H9 (cell line): ENCODE measurements around the gene ZNF2. TPM values are rescaled to one million over a fixed set of nuclear protein-coding genes. Genes with fewer than 3 reads are reported as not detected.
A peak's percentile ranks its signal among the peaks of the same experiment; 100 is the strongest.

Experiments
- DNase-seq: peaks from one replicate; pipeline ENCODE4 v3.0.0-alpha.2; 2017
- H2AFZ ChIP-seq: one replicate; pipeline ENCODE4 v1.6.1; 2013; ENCODE audit warnings: mild to moderate bottlenecking, low read length, control low read depth, moderate library complexity
- H2AK5ac ChIP-seq: 2 replicates; pipeline ENCODE4 v1.6.1; 2013; ENCODE audit warnings: low read length, control low read depth, mixed read lengths; ENCODE audit not compliant: insufficient read length
- H2BK120ac ChIP-seq: one replicate; pipeline ENCODE4 v1.6.1; 2013; ENCODE audit warnings: low read depth, mild to moderate bottlenecking, low read length, control low read depth, inconsistent platforms; ENCODE audit not compliant: poor library complexity, severe bottlenecking
- H2BK12ac ChIP-seq: 2 replicates; pipeline ENCODE4 v1.6.1; 2013; ENCODE audit warnings: low read length, control low read depth, mixed read lengths, low read depth; ENCODE audit not compliant: insufficient read length
- H2BK15ac ChIP-seq: 2 replicates; pipeline ENCODE4 v1.6.1; 2013; ENCODE audit warnings: low read depth, low read length, control low read depth
- H2BK20ac ChIP-seq: one replicate; pipeline ENCODE4 v1.6.1; 2013; ENCODE audit warnings: low read depth, mild to moderate bottlenecking, low read length, control low read depth, inconsistent platforms; ENCODE audit not compliant: poor library complexity, severe bottlenecking
- H2BK5ac ChIP-seq: 2 replicates; pipeline ENCODE4 v1.6.1; 2013; ENCODE audit warnings: low read length, control low read depth, mixed read lengths; ENCODE audit not compliant: insufficient read length
- H3K14ac ChIP-seq: 2 replicates; pipeline ENCODE4 v1.6.1; 2013; ENCODE audit warnings: low read length, control low read depth; ENCODE audit not compliant: insufficient read depth
- H3K18ac ChIP-seq: 2 replicates; pipeline ENCODE4 v1.6.1; 2013; ENCODE audit warnings: low read depth, mild to moderate bottlenecking, mixed read lengths, low read length, control low read depth; ENCODE audit not compliant: insufficient read length
- H3K23ac ChIP-seq: 2 replicates; pipeline ENCODE4 v1.6.1; 2013; ENCODE audit warnings: low read length, control low read depth, mixed read lengths, low read depth; ENCODE audit not compliant: insufficient read length
- H3K23me2 ChIP-seq: 2 replicates; pipeline ENCODE4 v1.6.1; 2013; ENCODE audit warnings: low read depth, mild to moderate bottlenecking, mixed read lengths, low read length, control low read depth; ENCODE audit not compliant: insufficient read length, poor library complexity, severe bottlenecking
- H3K27ac ChIP-seq: 2 replicates; pipeline ENCODE4 v1.5.1; 2013; ENCODE audit warnings: low read length, control low read depth, mixed read lengths, low read depth; ENCODE audit not compliant: insufficient read length
- H3K27me3 ChIP-seq: 2 replicates; pipeline ENCODE4 v1.6.1; 2013; ENCODE audit warnings: low read length, control low read depth, inconsistent platforms; ENCODE audit not compliant: insufficient read depth
- H3K4ac ChIP-seq: 2 replicates; pipeline ENCODE4 v1.6.1; 2013; ENCODE audit warnings: low read depth, mild to moderate bottlenecking, control low read depth, inconsistent platforms, low read length, moderate library complexity
- H3K4me1 ChIP-seq: 2 replicates; pipeline ENCODE4 v1.6.1; 2013; ENCODE audit warnings: low read length, control low read depth, inconsistent platforms; ENCODE audit not compliant: insufficient read depth
- H3K4me2 ChIP-seq: 2 replicates; pipeline ENCODE4 v1.6.1; 2013; ENCODE audit warnings: low read length, control low read depth, mixed read lengths; ENCODE audit not compliant: insufficient read length, insufficient read depth
- H3K56ac ChIP-seq: 2 replicates; pipeline ENCODE4 v1.6.1; 2013; ENCODE audit warnings: low read depth, mild to moderate bottlenecking, mixed read lengths, low read length, control low read depth; ENCODE audit not compliant: insufficient read length
- H3K79me1 ChIP-seq: 2 replicates; pipeline ENCODE4 v1.6.1; 2013; ENCODE audit warnings: low read depth, mild to moderate bottlenecking, moderate library complexity, low read length, control low read depth, inconsistent platforms; ENCODE audit not compliant: insufficient read depth, poor library complexity, severe bottlenecking
- H3K79me2 ChIP-seq: 2 replicates; pipeline ENCODE4 v1.6.1; 2013; ENCODE audit warnings: low read length, control low read depth, inconsistent platforms; ENCODE audit not compliant: insufficient read depth
- H3K9ac ChIP-seq: 2 replicates; pipeline ENCODE4 v1.6.1; 2013; ENCODE audit warnings: low read length, control low read depth, mixed read lengths; ENCODE audit not compliant: insufficient read length; ENCODE audit errors: extremely low read depth
- H3K9me3 ChIP-seq: one replicate; pipeline ENCODE4 v1.6.1; 2013; ENCODE audit warnings: low read depth, low read length, inconsistent platforms; ENCODE audit not compliant: control insufficient read depth
- H3T11ph ChIP-seq: one replicate; pipeline ENCODE4 v1.6.1; 2013; ENCODE audit warnings: mild to moderate bottlenecking, low read length, control low read depth, inconsistent platforms
- H4K20me1 ChIP-seq: one replicate; pipeline ENCODE4 v1.6.1; 2013; ENCODE audit not compliant: control insufficient read depth, insufficient read length, insufficient read depth
- H4K5ac ChIP-seq: 2 replicates; pipeline ENCODE4 v1.6.1; 2013; ENCODE audit warnings: low read depth, mild to moderate bottlenecking, mixed read lengths, low read length, control low read depth; ENCODE audit not compliant: insufficient read length
- H4K8ac ChIP-seq: replicated peaks from 2 replicates; pipeline ENCODE4 v1.6.1; 2013; ENCODE audit warnings: low read length, control low read depth, mixed read lengths, low read depth; ENCODE audit not compliant: insufficient read length
- H4K91ac ChIP-seq: 2 replicates; pipeline ENCODE4 v1.6.1; 2013; ENCODE audit warnings: low read depth, mild to moderate bottlenecking, moderate library complexity, mixed read lengths, low read length, control low read depth; ENCODE audit not compliant: insufficient read length
- H3K27ac Mint-ChIP-seq, 3 experiments: 2 replicates in 2 of 3; 3 replicates in 1 of 3; pipeline ENCODE4 v1.8.0; 2020 to 2021; ENCODE audit warnings: mixed read lengths in 3 of 3, mild to moderate bottlenecking in 1 of 3, moderate library complexity in 1 of 3
- H3K27me3 Mint-ChIP-seq: 2 replicates; pipeline ENCODE4 v1.8.0; 2021; ENCODE audit warnings: low read depth, mild to moderate bottlenecking, moderate library complexity, mixed read lengths
- H3K36me3 Mint-ChIP-seq, 3 experiments: 2 replicates in 2 of 3; 3 replicates in 1 of 3; pipeline ENCODE4 v1.8.0; 2020 to 2021; ENCODE audit warnings: low read depth in 3 of 3, mixed read lengths in 3 of 3; ENCODE audit not compliant: insufficient read depth in 1 of 3
- H3K4me1 Mint-ChIP-seq, 2 experiments: 2 replicates each; pipeline ENCODE4 v1.8.0; 2020; ENCODE audit warnings: mixed read lengths in 2 of 2
- H3K4me3 Mint-ChIP-seq, 2 experiments: 2 replicates in 1 of 2; 3 replicates in 1 of 2; pipeline ENCODE4 v1.8.0; 2020 to 2021; ENCODE audit warnings: mild to moderate bottlenecking in 2 of 2, mixed read lengths in 2 of 2, moderate library complexity in 1 of 2
- H3K9me3 Mint-ChIP-seq, 2 experiments: 2 replicates in 1 of 2; 3 replicates in 1 of 2; pipeline ENCODE4 v1.8.0; 2020; ENCODE audit warnings: mild to moderate bottlenecking in 2 of 2, mixed read lengths in 2 of 2, moderate library complexity in 1 of 2
- WGBS: extraction: QIAGEN DNeasy Blood & Tissue Kit; methylation state at CpG from one replicate; pipeline ENCODE4 v1.1.7; 2013; ENCODE audit warnings: missing lambda C conversion rate, low lambda C conversion rate, mixed read lengths; ENCODE audit not compliant: insufficient read length; ENCODE audit errors: extremely low coverage; 5-methylcytosine and 5-hydroxymethylcytosine counted together
- total RNA-seq: library from RNA; stranded (reverse); gene quantifications from 2 replicates; pipeline ENCODE4 v1.2.1, GENCODE V29; 2021
- TF ChIP-seq, protein P1 (sequence below): fragments of 200-600 bp; sonication (generic); conservative IDR thresholded peaks from 3 replicates; pipeline ENCODE4 v1.8.0; 2021; ENCODE audit warnings: antibody characterized with exemption, mild to moderate bottlenecking

Gene ZNF2
- total RNA-seq, 1 experiment from 2014 or later = 2.2 TPM

DNA sequence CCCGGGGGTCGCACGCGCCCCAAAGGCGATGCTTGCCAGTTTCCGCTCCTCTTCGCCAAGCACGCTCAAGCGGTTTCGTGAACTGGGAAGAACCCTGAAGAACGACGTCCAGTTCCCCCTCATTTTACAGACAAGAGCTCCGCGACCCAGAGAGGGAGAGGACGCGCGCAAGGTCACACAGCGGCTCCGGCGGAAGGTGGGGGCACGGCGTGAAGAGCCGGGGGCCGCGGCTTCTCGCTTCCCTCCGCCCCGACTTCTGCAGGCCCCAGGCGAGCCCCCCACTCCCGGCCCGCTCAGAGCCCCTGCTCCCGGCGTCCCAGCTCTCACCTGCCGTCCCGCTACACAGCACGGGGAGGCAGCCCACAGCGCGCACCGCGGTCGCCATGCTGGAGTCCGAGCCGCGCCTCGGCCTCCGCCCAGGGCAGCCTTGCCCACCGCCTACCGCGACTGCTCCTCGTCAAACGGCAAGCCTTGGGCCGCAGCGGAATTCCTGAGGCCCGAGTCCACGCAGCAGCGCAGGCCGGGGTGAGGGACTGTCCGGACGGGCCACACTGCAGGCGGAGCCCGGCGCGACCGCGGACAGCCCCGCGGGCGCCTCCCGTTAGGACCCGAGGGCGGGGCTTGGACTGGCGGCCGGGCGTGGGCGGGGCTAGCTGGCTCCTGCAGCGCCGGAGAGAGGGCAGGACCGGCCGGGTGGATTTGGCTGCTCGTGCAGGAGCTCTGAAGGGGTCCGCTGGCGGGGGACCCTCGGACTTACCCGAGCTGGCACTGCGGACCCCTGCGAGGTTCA is 44.0 kb upstream of the ZNF2 start, which contains the start of gene MRPS5:
Gene MRPS5 (minus strand): TSS at position 402 of the 790 bp plus-strand sequence. CDS start 17 bp downstream, at position 385.
- H3K9me3 Mint-ChIP-seq = peaks cover 2 to 5% of the 10 kb centered on the region in 2 experiments; a peak in 3 of 5 replicates
- Histone ChIP-seq H4K91ac (no peak within 1 kb of the TSS), H3K79me1 (peaks cover 3% of the 10 kb centered on the region), H2BK15ac (peak within 1 kb of the TSS; percentile 100; the same call in 1 of the 2 replicates), H3K14ac (peak within 1 kb of the TSS; percentile 99), H3K23ac (no peak within 1 kb of the TSS), H2AFZ (peak within 1 kb of the TSS; percentile 23), H3K23me2 (no peaks in the 10 kb centered on the region), H3K4me1 (no peaks in the 10 kb centered on the region; the same call in 1 of the 2 replicates), H3K27ac (no peak within 1 kb of the TSS), H2AK5ac (no peak within 1 kb of the TSS), H3T11ph (no peak within 1 kb of the TSS), H3K9ac (peak within 1 kb of the TSS; percentile 92), H2BK120ac (no peak within 1 kb of the TSS), H3K4ac (no peak within 1 kb of the TSS), H4K20me1 (no peaks in the 10 kb centered on the region), H4K5ac (peak within 1 kb of the TSS; percentile 82), H4K8ac (peak within 1 kb of the TSS; percentile 77), H3K56ac (no peak within 1 kb of the TSS), H3K18ac (peak within 1 kb of the TSS; percentile 99), H3K9me3 (no peaks in the 10 kb centered on the region), H3K27me3 (no peaks in the 10 kb centered on the region; the same call in 1 of the 2 replicates), H3K79me2 (peaks cover 13% of the 10 kb centered on the region; the same call in 1 of the 2 replicates), H2BK12ac (peak within 1 kb of the TSS; percentile 99), H3K4me2 (peak within 1 kb of the TSS; percentile 47), H2BK5ac (peak within 1 kb of the TSS; percentile 87), H2BK20ac (no peak within 1 kb of the TSS)
- DNase-seq = peak; percentile 80
- peaks cover 10% of the 10 kb centered on the region for H3K27me3 Mint-ChIP-seq
- H3K36me3 Mint-ChIP-seq = peaks cover 6 to 18% (median 17%) of the 10 kb centered on the region in 3 experiments
- WGBS = no CpG with 5 or more reads among the region's 86 CpGs
- H3K4me1 Mint-ChIP-seq = peaks cover 27% of the 10 kb centered on the region in 2 experiments
- peak within 1 kb of the TSS; percentile 97 to 98 for H3K4me3 Mint-ChIP-seq
- TF ChIP-seq, protein P1, sequence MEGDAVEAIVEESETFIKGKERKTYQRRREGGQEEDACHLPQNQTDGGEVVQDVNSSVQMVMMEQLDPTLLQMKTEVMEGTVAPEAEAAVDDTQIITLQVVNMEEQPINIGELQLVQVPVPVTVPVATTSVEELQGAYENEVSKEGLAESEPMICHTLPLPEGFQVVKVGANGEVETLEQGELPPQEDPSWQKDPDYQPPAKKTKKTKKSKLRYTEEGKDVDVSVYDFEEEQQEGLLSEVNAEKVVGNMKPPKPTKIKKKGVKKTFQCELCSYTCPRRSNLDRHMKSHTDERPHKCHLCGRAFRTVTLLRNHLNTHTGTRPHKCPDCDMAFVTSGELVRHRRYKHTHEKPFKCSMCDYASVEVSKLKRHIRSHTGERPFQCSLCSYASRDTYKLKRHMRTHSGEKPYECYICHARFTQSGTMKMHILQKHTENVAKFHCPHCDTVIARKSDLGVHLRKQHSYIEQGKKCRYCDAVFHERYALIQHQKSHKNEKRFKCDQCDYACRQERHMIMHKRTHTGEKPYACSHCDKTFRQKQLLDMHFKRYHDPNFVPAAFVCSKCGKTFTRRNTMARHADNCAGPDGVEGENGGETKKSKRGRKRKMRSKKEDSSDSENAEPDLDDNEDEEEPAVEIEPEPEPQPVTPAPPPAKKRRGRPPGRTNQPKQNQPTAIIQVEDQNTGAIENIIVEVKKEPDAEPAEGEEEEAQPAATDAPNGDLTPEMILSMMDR = peak; percentile 24; the same call in 2 of the 3 replicates
- H3K27ac Mint-ChIP-seq = peak within 1 kb of the TSS in 2 of 3 experiments; percentile 95 to 96; a peak in 5 of 7 replicates
